Measurements from ENCODE around the gene UBP1.
"Not testable (repeated sequence)": the region's sequence is repeated elsewhere in the genome, so short reads cannot be mapped to it uniquely, and the experiment has no call there.

Gene UBP1

GRCh38 chr3:33358172-33358781, 81.9 kb downstream of the UBP1 start:
- no peak for TF ChIP-seq ZNF274 (IDR thresholded peaks at IDR 0.05; ENCODE audit: low read depth, low read length)
- H3K4me3 ChIP-seq (ENCODE audit: low read length): no peak overlapping the region

GRCh38 chr3:33355611-33356010, 84.6 kb downstream of the UBP1 start:
- TF ChIP-seq ZNF274 (IDR thresholded peaks at IDR 0.05; ENCODE audit: low read depth, low read length): no peak
- no peak overlapping the region for H3K4me3 ChIP-seq (ENCODE audit: low read length)

GRCh38 chr3:33339758-33340157, 100.4 kb downstream of the UBP1 start:
- no peak for TF ChIP-seq ZNF274 (IDR thresholded peaks at IDR 0.05; ENCODE audit: low read depth, low read length)
- no peak overlapping the region for H3K4me3 ChIP-seq (ENCODE audit: low read length)

GRCh38 chr3:33338936-33339465, 101.2 kb downstream of the UBP1 start:
- H3K4me3 ChIP-seq (ENCODE audit: low read length): not testable (repeated sequence)
